SU-DHL-6 (cell line): Measurements from ENCODE around the gene NELFE.
"Not testable (repeated sequence)": the region's sequence is repeated elsewhere in the genome, so short reads cannot be mapped to it uniquely, and the experiment has no call there.

ENCODE experiments used
- EZH2phosphoT487 ChIP-seq: fragments of 200-600 bp; sonication (generic), shearing (Covaris generic); conservative IDR thresholded peaks from 2 replicates; pipeline ENCODE4 v1.6.1; 2018; ENCODE audit warnings: mild to moderate bottlenecking, antibody characterized with exemption, low read length, moderate library complexity, mixed read lengths
- TF ChIP-seq, protein P1 (sequence below): fragments of 200-600 bp; sonication (generic); IDR thresholded peaks from one replicate; pipeline ENCODE4 v1.5.1; 2017; ENCODE audit warnings: antibody characterized with exemption, mild to moderate bottlenecking, low read length, moderate library complexity; ENCODE audit not compliant: insufficient read depth, poor library complexity, severe bottlenecking

DNA sequence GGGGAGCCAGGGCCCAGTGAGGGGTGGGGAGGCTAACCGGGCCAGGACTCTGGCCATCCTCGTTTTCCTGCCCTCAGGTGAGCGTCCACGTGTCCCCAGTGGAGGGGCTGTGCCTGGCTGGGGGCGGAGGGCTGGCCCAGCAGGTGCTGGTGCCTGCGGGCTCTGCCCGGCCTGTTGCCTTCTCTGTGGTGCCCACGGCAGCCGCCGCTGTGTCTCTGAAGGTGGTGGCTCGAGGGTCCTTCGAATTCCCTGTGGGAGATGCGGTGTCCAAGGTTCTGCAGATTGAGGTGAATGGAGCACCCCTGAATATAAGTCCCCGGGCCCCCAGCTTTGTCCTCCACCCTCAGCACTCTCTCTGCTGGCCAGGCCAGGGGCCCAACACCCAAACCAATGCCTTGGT is 35.6 kb upstream of the NELFE start:
- TF ChIP-seq, protein P1, sequence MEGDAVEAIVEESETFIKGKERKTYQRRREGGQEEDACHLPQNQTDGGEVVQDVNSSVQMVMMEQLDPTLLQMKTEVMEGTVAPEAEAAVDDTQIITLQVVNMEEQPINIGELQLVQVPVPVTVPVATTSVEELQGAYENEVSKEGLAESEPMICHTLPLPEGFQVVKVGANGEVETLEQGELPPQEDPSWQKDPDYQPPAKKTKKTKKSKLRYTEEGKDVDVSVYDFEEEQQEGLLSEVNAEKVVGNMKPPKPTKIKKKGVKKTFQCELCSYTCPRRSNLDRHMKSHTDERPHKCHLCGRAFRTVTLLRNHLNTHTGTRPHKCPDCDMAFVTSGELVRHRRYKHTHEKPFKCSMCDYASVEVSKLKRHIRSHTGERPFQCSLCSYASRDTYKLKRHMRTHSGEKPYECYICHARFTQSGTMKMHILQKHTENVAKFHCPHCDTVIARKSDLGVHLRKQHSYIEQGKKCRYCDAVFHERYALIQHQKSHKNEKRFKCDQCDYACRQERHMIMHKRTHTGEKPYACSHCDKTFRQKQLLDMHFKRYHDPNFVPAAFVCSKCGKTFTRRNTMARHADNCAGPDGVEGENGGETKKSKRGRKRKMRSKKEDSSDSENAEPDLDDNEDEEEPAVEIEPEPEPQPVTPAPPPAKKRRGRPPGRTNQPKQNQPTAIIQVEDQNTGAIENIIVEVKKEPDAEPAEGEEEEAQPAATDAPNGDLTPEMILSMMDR = not testable (repeated sequence)
- TF ChIP-seq EZH2phosphoT487 = not testable (repeated sequence)
